ENCODE measurements around the gene NWD2. TPM values are rescaled to one million over a fixed set of nuclear protein-coding genes. Genes with fewer than 3 reads are reported as not detected.

The NWD2 gene
- total RNA-seq, 1 experiment from 2014 or later: not detected

DNA sequence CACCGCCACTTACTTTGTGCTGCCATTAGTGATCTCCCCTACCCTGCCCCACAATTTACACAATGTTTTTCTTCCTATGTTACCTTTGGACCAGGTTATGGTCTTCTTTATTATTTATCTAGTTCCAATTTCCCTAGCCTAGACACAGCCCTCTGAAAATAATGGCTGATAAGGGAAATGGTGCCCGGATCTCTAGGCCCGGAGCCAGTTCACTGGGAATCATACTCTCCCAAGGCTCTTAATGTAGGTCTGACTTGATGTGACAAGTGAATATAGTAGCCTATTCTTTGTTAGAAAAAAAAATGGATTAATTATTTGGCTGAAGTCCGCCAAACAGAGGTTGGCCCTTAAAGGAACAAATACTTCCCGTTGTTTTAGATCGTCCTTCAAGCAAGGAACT lies 233.6 kb downstream of the NWD2 start:
- intact Hi-C loops (cut with micrococcal nuclease): no loop called here
- Histone ChIP-seq H3K27me3 (ENCODE audit: insufficient read depth, low read length) (no peaks in the 10 kb centered on the region), H3K4me1 (ENCODE audit: control insufficient read depth in 1 of 2, insufficient read depth in 2 of 2, low read length in 2 of 2) (no peaks in the 10 kb centered on the region), H3K27ac (ENCODE audit: low read depth, low read length) (no peak overlapping the region), H2AFZ (ENCODE audit: low read depth, low read length, poor library complexity, severe bottlenecking) (no peak overlapping the region), H3K79me2 (ENCODE audit: insufficient read depth, low read length) (no peaks in the 10 kb centered on the region), H3K9me2 (ENCODE audit: insufficient read depth) (no peaks in the 10 kb centered on the region), H3K9ac (ENCODE audit: low read length) (no peak overlapping the region), H3K4me2 (ENCODE audit: low read length) (no peak overlapping the region), H3K4me3 (replicated peaks in 1 of 2; ENCODE audit: low read depth in 1 of 2, low read length in 2 of 2) (no peak overlapping the region), H3K36me3 (ENCODE audit: control insufficient read depth in 1 of 2, insufficient read depth in 2 of 2, low read length in 2 of 2) (no peaks in the 10 kb centered on the region), H3K9me3 (ENCODE audit: control insufficient read depth in 1 of 2, insufficient read depth in 1 of 2, low read depth in 1 of 2, low read length in 2 of 2) (no peaks in the 10 kb centered on the region), H4K20me1 (ENCODE audit: insufficient read depth) (no peaks in the 10 kb centered on the region)
- DNase-seq (ENCODE audit: low read depth, low spot score) (no peak), ATAC-seq (no peak)
- ChIA-PET POLR2A (interaction anchor here (0.6 kb wide), 1 partner anchor 302 kb away, joined by 3 read pairs; no protein-coding TSS in a partner anchor), CTCF (no interaction called here), RAD21 (ENCODE audit: low non-redundant PET in 1 of 2, low total read pairs in 2 of 2, uncharacterized antibody in 2 of 2, unreplicated experiment in 2 of 2) (no interaction called here)
- no TSS peak for BruUV-seq (replicated peaks)
- TF ChIP-seq EGR1 (IDR thresholded peaks at IDR 0.05; ENCODE audit: low read depth): no peak

DNA sequence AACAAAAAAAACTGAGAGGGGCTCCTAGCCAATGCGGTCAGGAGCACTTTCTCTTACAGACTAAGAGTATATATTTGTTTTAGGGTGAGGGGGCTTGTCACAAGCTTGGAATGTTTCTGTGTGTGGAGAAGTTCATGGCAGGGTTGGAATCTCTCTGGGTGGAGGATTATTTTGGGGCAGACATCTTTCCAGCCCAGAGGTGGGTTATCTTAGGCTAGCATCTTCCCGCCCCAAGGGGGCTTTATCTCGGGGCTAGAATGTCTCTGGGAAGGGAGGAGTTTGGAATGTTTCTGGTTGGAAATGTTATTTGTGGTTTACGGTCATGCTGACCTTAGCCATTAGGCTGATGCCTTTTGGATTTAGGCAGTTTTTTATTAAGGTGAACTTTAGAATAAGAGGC lies 236.0 kb downstream of the NWD2 start:
- Histone ChIP-seq H3K4me3 (replicated peaks in 1 of 2; ENCODE audit: low read depth in 1 of 2, low read length in 2 of 2) (no peak overlapping the region), H2AFZ (ENCODE audit: low read depth, low read length, poor library complexity, severe bottlenecking) (no peak overlapping the region), H3K27me3 (ENCODE audit: insufficient read depth, low read length) (no peaks in the 10 kb centered on the region), H3K27ac (ENCODE audit: low read depth, low read length) (no peak overlapping the region), H4K20me1 (ENCODE audit: insufficient read depth) (no peaks in the 10 kb centered on the region), H3K9ac (ENCODE audit: low read length) (no peak overlapping the region), H3K4me2 (ENCODE audit: low read length) (no peak overlapping the region), H3K4me1 (ENCODE audit: control insufficient read depth in 1 of 2, insufficient read depth in 2 of 2, low read length in 2 of 2) (no peaks in the 10 kb centered on the region), H3K36me3 (ENCODE audit: control insufficient read depth in 1 of 2, insufficient read depth in 2 of 2, low read length in 2 of 2) (no peaks in the 10 kb centered on the region), H3K9me3 (ENCODE audit: control insufficient read depth in 1 of 2, insufficient read depth in 1 of 2, low read depth in 1 of 2, low read length in 2 of 2) (no peaks in the 10 kb centered on the region), H3K9me2 (ENCODE audit: insufficient read depth) (no peaks in the 10 kb centered on the region), H3K79me2 (ENCODE audit: insufficient read depth, low read length) (no peaks in the 10 kb centered on the region)
- ChIA-PET RAD21 (ENCODE audit: low non-redundant PET in 1 of 2, low total read pairs in 2 of 2, uncharacterized antibody in 2 of 2, unreplicated experiment in 2 of 2) (no interaction called here), POLR2A (no interaction called here), CTCF (no interaction called here)
- intact Hi-C loops (cut with micrococcal nuclease): no loop called here
- BruUV-seq (replicated peaks): no TSS peak
- TF ChIP-seq CEBPB (IDR thresholded peaks at IDR 0.05; ENCODE audit: low read depth): no peak
- ATAC-seq (no peak), DNase-seq (ENCODE audit: low read depth, low spot score) (no peak)

DNA sequence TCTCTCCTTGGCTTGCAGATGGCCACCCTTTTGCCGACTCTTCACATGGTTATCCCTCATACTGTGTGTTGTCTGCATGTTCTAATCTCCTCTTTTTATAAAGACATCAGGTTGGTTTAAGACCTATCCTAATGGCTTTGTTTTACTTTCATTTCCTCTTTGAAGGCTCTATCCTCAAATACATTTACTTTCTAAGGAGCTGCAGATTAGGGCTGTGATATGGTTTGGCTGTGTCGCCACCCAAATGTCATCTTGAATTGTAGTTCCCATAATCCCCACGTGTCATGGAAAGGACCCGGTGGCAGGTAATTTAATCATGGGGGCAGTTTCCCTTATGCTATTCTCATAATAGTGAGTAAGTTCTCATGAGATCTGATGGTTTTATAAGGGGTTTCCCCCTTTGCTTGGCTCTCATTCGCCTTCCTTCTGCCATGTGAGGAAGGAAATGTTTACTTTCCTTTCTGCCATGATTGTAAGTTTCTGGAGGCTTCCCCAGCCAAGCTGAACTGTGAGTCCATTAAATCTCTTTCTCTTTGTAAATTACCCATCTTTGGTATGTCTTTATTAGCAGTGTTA lies 237.1 kb downstream of the NWD2 start:
- H3K27ac ChIP-seq (ENCODE audit: low read depth, low read length): no peak overlapping the region
- no peak for ATAC-seq
- no peaks in the 10 kb centered on the region for H3K9me2 ChIP-seq (ENCODE audit: insufficient read depth)
- no peaks in the 10 kb centered on the region for H3K79me2 ChIP-seq (ENCODE audit: insufficient read depth, low read length)
- H3K9ac ChIP-seq (ENCODE audit: low read length): no peak overlapping the region
- no peaks in the 10 kb centered on the region for H4K20me1 ChIP-seq (ENCODE audit: insufficient read depth)
- DNase-seq (ENCODE audit: low read depth, low spot score): no peak
- no peak overlapping the region for H3K4me2 ChIP-seq (ENCODE audit: low read length)
- BruUV-seq (replicated peaks): no TSS peak
- H3K9me3 ChIP-seq (ENCODE audit: control insufficient read depth in 1 of 2, insufficient read depth in 1 of 2, low read depth in 1 of 2, low read length in 2 of 2): no peaks in the 10 kb centered on the region
- no peaks in the 10 kb centered on the region for H3K27me3 ChIP-seq (ENCODE audit: insufficient read depth, low read length)
- no peak overlapping the region for H3K4me3 ChIP-seq (replicated peaks in 1 of 2; ENCODE audit: low read depth in 1 of 2, low read length in 2 of 2)
- intact Hi-C loops (cut with micrococcal nuclease): no loop called here
- RAD21 ChIA-PET (ENCODE audit: low non-redundant PET in 1 of 2, low total read pairs in 2 of 2, uncharacterized antibody in 2 of 2, unreplicated experiment in 2 of 2): no interaction called here
- H3K4me1 ChIP-seq (ENCODE audit: control insufficient read depth in 1 of 2, insufficient read depth in 2 of 2, low read length in 2 of 2): no peaks in the 10 kb centered on the region
- no peaks in the 10 kb centered on the region for H3K36me3 ChIP-seq (ENCODE audit: control insufficient read depth in 1 of 2, insufficient read depth in 2 of 2, low read length in 2 of 2)
- POLR2A ChIA-PET: no interaction called here
- CTCF ChIA-PET: no interaction called here
- TF ChIP-seq, protein P1, sequence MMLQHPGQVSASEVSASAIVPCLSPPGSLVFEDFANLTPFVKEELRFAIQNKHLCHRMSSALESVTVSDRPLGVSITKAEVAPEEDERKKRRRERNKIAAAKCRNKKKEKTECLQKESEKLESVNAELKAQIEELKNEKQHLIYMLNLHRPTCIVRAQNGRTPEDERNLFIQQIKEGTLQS (IDR thresholded peaks at IDR 0.05): no peak
- no peak for TF ChIP-seq EGR1 (IDR thresholded peaks at IDR 0.05; ENCODE audit: low read depth)
- H2AFZ ChIP-seq (ENCODE audit: low read depth, low read length, poor library complexity, severe bottlenecking): no peak overlapping the region

Data from HCT116 (cell line).